Spleen (tissue), 7 donors: Measurements from ENCODE around the gene FGF4.

Experiments
- POLR2A ChIP-seq, 3 donors: fragments of 450-650 bp; IDR thresholded peaks; one replicate each; pipeline ENCODE4 v1.5.1; 2017; ENCODE audit warnings: antibody characterized with exemption in 3 of 3, mild to moderate bottlenecking in 1 of 3
- POLR2AphosphoS5 ChIP-seq, 3 donors: sonication (generic); formaldehyde crosslinking; IDR thresholded peaks; one replicate each; pipeline ENCODE4 v1.5.1; 2017; ENCODE audit warnings: antibody characterized with exemption in 3 of 3
- TF ChIP-seq, protein P1 (sequence below), 11 experiments: fragments of 200-600 bp in 7 of 11; fragments of 450-650 bp in 4 of 11; sonication (generic) in 4 of 11; IDR thresholded peaks in 8 of 11; conservative IDR thresholded peaks in 3 of 11; 1 replicate in 7 of 11; 2 replicates in 4 of 11; pipeline versions ENCODE4 v1.4.0 to v1.8.0; 2016 to 2021; ENCODE audit warnings: antibody characterized with exemption in 11 of 11, inconsistent platforms in 4 of 11, mild to moderate bottlenecking in 1 of 11
- donor health status: DM: no; HTN: no; CAD: no; lungs with moderate emphysema.
- donor health status: DM: no; HTN: no; CAD: no.
- donor health status: DM: no; HTN: no; CAD: no.

DNA sequence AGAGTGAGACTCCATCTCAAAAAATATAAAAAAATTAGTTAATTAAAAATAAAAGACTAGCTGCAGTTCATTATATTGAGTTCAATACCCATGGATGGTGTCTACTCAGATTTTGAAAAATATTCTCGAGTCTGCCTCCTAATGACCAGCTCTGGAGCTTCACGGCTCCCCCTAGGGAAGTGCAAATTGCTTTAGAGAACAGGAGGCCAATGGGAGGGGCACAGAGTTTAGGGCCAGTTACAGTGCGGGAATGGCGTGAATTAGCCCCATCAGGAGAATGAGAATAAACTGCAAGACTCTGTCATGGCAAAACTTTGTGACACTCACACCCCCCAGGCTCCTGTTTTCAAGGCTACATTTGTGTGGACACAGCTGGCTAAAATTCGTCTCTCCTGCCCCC is 4.6 kb downstream of the FGF4 start:
- TF ChIP-seq, protein P1, sequence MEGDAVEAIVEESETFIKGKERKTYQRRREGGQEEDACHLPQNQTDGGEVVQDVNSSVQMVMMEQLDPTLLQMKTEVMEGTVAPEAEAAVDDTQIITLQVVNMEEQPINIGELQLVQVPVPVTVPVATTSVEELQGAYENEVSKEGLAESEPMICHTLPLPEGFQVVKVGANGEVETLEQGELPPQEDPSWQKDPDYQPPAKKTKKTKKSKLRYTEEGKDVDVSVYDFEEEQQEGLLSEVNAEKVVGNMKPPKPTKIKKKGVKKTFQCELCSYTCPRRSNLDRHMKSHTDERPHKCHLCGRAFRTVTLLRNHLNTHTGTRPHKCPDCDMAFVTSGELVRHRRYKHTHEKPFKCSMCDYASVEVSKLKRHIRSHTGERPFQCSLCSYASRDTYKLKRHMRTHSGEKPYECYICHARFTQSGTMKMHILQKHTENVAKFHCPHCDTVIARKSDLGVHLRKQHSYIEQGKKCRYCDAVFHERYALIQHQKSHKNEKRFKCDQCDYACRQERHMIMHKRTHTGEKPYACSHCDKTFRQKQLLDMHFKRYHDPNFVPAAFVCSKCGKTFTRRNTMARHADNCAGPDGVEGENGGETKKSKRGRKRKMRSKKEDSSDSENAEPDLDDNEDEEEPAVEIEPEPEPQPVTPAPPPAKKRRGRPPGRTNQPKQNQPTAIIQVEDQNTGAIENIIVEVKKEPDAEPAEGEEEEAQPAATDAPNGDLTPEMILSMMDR (IDR thresholded peaks at IDR 0.05 in 8 of 11, conservative IDR thresholded peaks at IDR 0.05 in 3 of 11) = no peak
- TF ChIP-seq POLR2A (IDR thresholded peaks at IDR 0.05) (no peak), POLR2AphosphoS5 (IDR thresholded peaks at IDR 0.05) (no peak)
